Neural crest cell (in vitro differentiated cells): ENCODE measurements around the gene PPP4R4. TPM values are rescaled to one million over a fixed set of nuclear protein-coding genes. Genes with fewer than 3 reads are reported as not detected.
A peak's percentile ranks its signal among the peaks of the same experiment; 100 is the strongest.

ENCODE experiments used
- DNase-seq: peaks from one replicate; pipeline ENCODE4 v3.0.0; 2021; ENCODE audit warnings: low read depth, mixed read lengths, low spot score
- H3K27ac Mint-ChIP-seq: one replicate; pipeline ENCODE4 v1.8.0; 2021; ENCODE audit warnings: mild to moderate bottlenecking, mixed read lengths; ENCODE audit not compliant: unreplicated experiment
- H3K27me3 Mint-ChIP-seq: 2 replicates; pipeline ENCODE4 v1.8.0; 2021; ENCODE audit warnings: low read depth, mild to moderate bottlenecking, mixed read lengths
- H3K36me3 Mint-ChIP-seq: 2 replicates; pipeline ENCODE4 v1.8.0; 2021; ENCODE audit warnings: low read depth, mild to moderate bottlenecking, mixed read lengths
- H3K4me1 Mint-ChIP-seq: 2 replicates; pipeline ENCODE4 v1.8.0; 2021; ENCODE audit warnings: mixed read lengths
- H3K4me3 Mint-ChIP-seq: one replicate; pipeline ENCODE4 v1.8.0; 2021; ENCODE audit warnings: mild to moderate bottlenecking, mixed read lengths
- H3K9me3 Mint-ChIP-seq: 2 replicates; pipeline ENCODE4 v1.8.0; 2021; ENCODE audit warnings: mixed read lengths
- CTCF ChIP-seq: fragments of 200-600 bp; sonication (generic); conservative IDR thresholded peaks from 2 replicates; pipeline ENCODE4 v1.5.0; 2021; ENCODE audit warnings: antibody characterized with exemption, mild to moderate bottlenecking
- total RNA-seq: library from RNA; stranded (reverse); gene quantifications from 2 replicates; pipeline ENCODE4 v1.2.1, GENCODE V29; 2021

Gene PPP4R4
- total RNA-seq, 1 donor from 2014 or later = 1.6 TPM

- no peak for TF ChIP-seq CTCF
- Mint-ChIP-seq H3K36me3 (no peaks in the 10 kb centered on the region), H3K27me3 (peaks cover 4% of the 10 kb centered on the region), H3K4me1 (no peaks in the 10 kb centered on the region), H3K4me3 (no peak overlapping the region), H3K9me3 (peaks cover 8% of the 10 kb centered on the region), H3K27ac (no peak overlapping the region)
- DNase-seq = no peak
Measured at GRCh38 chr14:94306047-94306978, 132.2 kb downstream of the PPP4R4 start.

GRCh38 chr14:94307410-94307992, 133.4 kb downstream of the PPP4R4 start:
- Mint-ChIP-seq H3K4me1 (no peaks in the 10 kb centered on the region), H3K4me3 (no peak overlapping the region), H3K36me3 (no peaks in the 10 kb centered on the region)

GRCh38 chr14:94309721-94310120, 135.6 kb downstream of the PPP4R4 start:
- H3K27me3 Mint-ChIP-seq = peaks cover 4% of the 10 kb centered on the region
- no peaks in the 10 kb centered on the region for H3K36me3 Mint-ChIP-seq
- H3K9me3 Mint-ChIP-seq = peaks cover 8% of the 10 kb centered on the region
- no peak for TF ChIP-seq CTCF
- no peak for DNase-seq
- H3K27ac Mint-ChIP-seq = no peak overlapping the region
- H3K4me1 Mint-ChIP-seq = no peaks in the 10 kb centered on the region
- no peak overlapping the region for H3K4me3 Mint-ChIP-seq

More at GRCh38 chr14:94307410-94307992, 133.4 kb downstream of the PPP4R4 start:
- TF ChIP-seq CTCF = peak; percentile 59
- no peak for DNase-seq
- H3K9me3 Mint-ChIP-seq = peaks cover 8% of the 10 kb centered on the region
- H3K27ac Mint-ChIP-seq = no peak overlapping the region
- peaks cover 4% of the 10 kb centered on the region for H3K27me3 Mint-ChIP-seq

DNA sequence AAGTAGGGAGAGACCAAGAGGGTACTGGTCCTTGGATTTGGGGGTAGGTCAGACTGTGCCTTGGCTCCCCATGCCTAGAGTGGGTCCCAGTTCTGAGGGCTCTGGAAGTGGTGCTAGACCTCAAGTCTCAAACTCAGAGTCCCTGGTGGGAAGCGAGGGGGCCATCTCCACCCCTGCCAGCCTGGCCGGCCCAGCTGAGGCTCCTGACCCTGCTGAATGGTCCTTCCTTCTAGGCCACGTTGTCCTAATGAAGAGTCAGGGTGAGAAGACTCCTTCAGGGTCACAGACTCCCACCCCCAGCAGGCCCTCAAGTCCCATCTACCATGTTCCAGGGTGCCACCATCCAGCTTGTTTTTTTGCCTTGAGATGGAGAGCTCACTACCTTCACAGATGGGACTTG, 136.1 kb downstream of the PPP4R4 start:
- no peak for TF ChIP-seq CTCF
- Mint-ChIP-seq H3K27ac (no peak overlapping the region), H3K27me3 (peaks cover 4% of the 10 kb centered on the region), H3K4me1 (no peaks in the 10 kb centered on the region), H3K36me3 (no peaks in the 10 kb centered on the region), H3K9me3 (peaks cover 8% of the 10 kb centered on the region), H3K4me3 (no peak overlapping the region)
- no peak for DNase-seq

DNA sequence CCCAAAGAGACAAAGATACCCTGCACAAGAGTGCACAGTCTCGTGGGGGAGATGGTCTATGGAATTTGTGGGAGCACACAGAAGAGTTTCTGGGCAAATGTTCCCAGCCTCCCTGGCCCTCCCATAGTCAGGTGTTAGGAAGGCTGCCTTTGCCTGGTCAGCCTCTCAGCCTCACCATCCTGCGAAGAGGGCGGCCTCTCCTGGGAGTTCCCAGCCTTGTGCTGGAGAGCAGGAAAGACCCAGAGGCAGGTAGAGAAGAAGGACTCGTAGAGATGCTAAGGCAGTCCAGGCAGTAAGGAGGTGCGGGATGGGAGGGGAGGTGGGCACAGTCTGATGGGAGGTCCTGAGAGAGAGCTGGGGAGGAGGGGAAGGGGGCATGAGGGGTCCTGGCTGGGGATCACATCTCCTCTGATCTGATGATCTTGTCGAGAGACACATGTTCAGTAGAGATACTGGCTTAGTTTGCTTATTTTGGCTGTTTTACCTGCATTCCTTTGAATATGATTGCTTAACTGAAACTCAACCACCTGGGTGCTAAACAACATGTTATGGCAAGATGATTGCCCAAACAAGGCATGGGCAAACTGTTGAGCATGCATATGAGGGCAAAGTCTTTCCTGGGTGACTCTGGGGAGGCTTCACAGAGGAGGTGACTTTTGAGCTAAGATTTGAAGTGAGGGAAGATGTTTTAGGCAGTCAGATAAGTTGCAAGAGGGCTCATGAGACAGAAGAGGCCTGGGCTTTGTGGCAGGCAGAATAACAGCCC, 138.5 kb downstream of the PPP4R4 start:
- H3K4me3 Mint-ChIP-seq = no peak overlapping the region
- H3K4me1 Mint-ChIP-seq = no peaks in the 10 kb centered on the region
- peaks cover 4% of the 10 kb centered on the region for H3K9me3 Mint-ChIP-seq

More for the DNA sequence above, 138.5 kb downstream of the PPP4R4 start:
- TF ChIP-seq CTCF = no peak
- H3K27me3 Mint-ChIP-seq = peaks cover under 1% of the 10 kb centered on the region
- H3K36me3 Mint-ChIP-seq = no peaks in the 10 kb centered on the region
- no peak for DNase-seq
- no peak overlapping the region for H3K27ac Mint-ChIP-seq
